Measurements from ENCODE around the gene FLVCR1.

FLVCR1 gene

DNA sequence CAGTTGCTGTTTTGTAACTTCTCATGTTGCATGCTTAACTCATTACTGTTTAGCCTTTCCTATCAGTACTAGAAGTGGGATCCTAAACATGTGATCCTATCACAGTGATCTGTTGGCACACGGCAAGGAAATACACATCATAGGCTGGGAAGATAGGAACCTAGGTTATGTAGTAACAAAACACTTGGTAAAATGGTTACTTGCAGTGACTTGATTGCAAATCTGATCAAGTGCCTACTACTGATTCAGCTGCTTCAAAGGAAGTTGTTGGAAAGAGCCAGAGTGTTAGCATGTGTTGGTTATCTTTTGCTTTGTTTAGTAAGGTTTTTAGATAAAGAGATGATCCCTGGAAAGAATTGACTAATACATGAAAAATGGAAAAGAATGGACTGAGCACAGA lies 83.4 kb downstream of the FLVCR1 start:
- Histone ChIP-seq H3K27ac (ENCODE audit: low read length) (no peak overlapping the region), H3K9ac (ENCODE audit: low read length) (no peak overlapping the region), H3K4me3 (ENCODE audit: low read length) (no peak overlapping the region), H3K27me3 (ENCODE audit: control insufficient read depth, insufficient read depth, low read length) (no peaks in the 10 kb centered on the region), H3K9me3 (ENCODE audit: control insufficient read depth, low read depth, low read length) (no peaks in the 10 kb centered on the region), H3K36me3 (ENCODE audit: control insufficient read depth, low read depth, low read length) (no peaks in the 10 kb centered on the region), H3K4me1 (ENCODE audit: control insufficient read depth, low read depth, low read length) (peaks cover 3% of the 10 kb centered on the region)

GRCh38 chr1:212942679-212943392 lies 84.8 kb downstream of the FLVCR1 start:
- Histone ChIP-seq H3K27me3 (ENCODE audit: control insufficient read depth, insufficient read depth, low read length) (no peaks in the 10 kb centered on the region), H3K4me1 (ENCODE audit: control insufficient read depth, low read depth, low read length) (peaks cover 6% of the 10 kb centered on the region), H3K9ac (ENCODE audit: low read length) (no peak overlapping the region), H3K4me3 (ENCODE audit: low read length) (no peak overlapping the region), H3K36me3 (ENCODE audit: control insufficient read depth, low read depth, low read length) (no peaks in the 10 kb centered on the region), H3K27ac (ENCODE audit: low read length) (no peak overlapping the region), H3K9me3 (ENCODE audit: control insufficient read depth, low read depth, low read length) (no peaks in the 10 kb centered on the region)

DNA sequence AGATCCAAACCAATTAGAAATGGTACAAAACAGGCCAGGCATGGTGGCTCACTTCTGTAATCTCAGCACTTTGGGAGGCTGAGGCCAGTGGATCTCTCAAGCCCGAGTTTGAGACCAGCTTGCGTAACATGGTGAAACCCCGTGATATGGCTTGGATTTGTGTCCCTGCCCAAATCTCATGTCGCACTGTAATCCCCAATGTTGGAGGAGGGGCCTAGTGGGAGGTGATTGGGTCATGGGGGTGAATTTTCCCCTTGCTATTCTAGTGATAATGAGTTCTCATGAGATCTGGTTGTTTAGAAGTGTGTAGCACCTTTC lies 85.3 kb downstream of the FLVCR1 start:
- H3K4me3 ChIP-seq (ENCODE audit: low read length), result no peak overlapping the region
- H3K27ac ChIP-seq (ENCODE audit: low read length), result no peak overlapping the region
- H3K36me3 ChIP-seq (ENCODE audit: control insufficient read depth, low read depth, low read length), result no peaks in the 10 kb centered on the region
- no peaks in the 10 kb centered on the region for H3K9me3 ChIP-seq (ENCODE audit: control insufficient read depth, low read depth, low read length)
- H3K4me1 ChIP-seq (ENCODE audit: control insufficient read depth, low read depth, low read length), result peaks cover 6% of the 10 kb centered on the region
- H3K27me3 ChIP-seq (ENCODE audit: control insufficient read depth, insufficient read depth, low read length), result no peaks in the 10 kb centered on the region
- H3K9ac ChIP-seq (ENCODE audit: low read length), result no peak overlapping the region

DNA sequence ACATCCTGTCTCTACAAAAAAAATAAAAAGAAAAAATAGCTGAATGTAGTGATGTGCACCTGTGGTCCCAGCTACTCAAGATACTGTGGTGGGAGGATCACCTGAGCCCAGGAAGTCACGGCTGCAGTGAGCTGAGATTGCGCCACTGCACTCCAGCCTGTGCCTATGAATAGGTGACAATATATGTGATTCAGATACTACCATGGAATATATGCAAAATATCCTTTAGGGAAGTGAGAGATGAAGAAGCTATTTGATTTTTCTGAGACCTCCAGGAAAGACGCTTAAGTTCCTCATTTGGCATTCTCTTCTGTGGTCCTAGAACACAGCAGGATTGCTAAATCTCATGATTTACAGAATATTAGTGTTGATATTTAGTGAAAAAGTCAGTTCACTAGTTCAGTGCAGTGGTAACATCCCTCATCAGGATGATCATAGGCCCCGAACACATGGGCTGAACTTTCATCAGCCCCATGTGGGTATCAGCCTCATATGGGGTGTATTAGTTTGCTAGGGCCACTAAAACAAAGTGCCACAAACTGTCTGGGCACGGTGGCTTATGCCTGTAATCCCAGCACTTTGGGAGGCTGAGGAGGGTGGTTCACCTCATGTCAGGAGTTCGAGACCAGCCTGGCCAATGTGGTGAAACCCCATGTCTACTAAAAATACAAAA lies 86.3 kb downstream of the FLVCR1 start:
- H3K9ac ChIP-seq (ENCODE audit: low read length), result no peak overlapping the region
- H3K9me3 ChIP-seq (ENCODE audit: control insufficient read depth, low read depth, low read length), result no peaks in the 10 kb centered on the region
- peaks cover 8% of the 10 kb centered on the region for H3K27me3 ChIP-seq (ENCODE audit: control insufficient read depth, insufficient read depth, low read length)
- H3K36me3 ChIP-seq (ENCODE audit: control insufficient read depth, low read depth, low read length), result no peaks in the 10 kb centered on the region
- no peak overlapping the region for H3K4me3 ChIP-seq (ENCODE audit: low read length)
- no peak overlapping the region for H3K27ac ChIP-seq (ENCODE audit: low read length)
- H3K4me1 ChIP-seq (ENCODE audit: control insufficient read depth, low read depth, low read length), result peaks cover 6% of the 10 kb centered on the region

GRCh38 chr1:212945056-212945455 lies 87.0 kb downstream of the FLVCR1 start:
- no peaks in the 10 kb centered on the region for H3K36me3 ChIP-seq (ENCODE audit: control insufficient read depth, low read depth, low read length)
- H3K9ac ChIP-seq (ENCODE audit: low read length), result no peak overlapping the region
- peaks cover 6% of the 10 kb centered on the region for H3K4me1 ChIP-seq (ENCODE audit: control insufficient read depth, low read depth, low read length)
- no peaks in the 10 kb centered on the region for H3K9me3 ChIP-seq (ENCODE audit: control insufficient read depth, low read depth, low read length)
- no peak overlapping the region for H3K27ac ChIP-seq (ENCODE audit: low read length)
- peaks cover 14% of the 10 kb centered on the region for H3K27me3 ChIP-seq (ENCODE audit: control insufficient read depth, insufficient read depth, low read length)
- no peak overlapping the region for H3K4me3 ChIP-seq (ENCODE audit: low read length)

DNA sequence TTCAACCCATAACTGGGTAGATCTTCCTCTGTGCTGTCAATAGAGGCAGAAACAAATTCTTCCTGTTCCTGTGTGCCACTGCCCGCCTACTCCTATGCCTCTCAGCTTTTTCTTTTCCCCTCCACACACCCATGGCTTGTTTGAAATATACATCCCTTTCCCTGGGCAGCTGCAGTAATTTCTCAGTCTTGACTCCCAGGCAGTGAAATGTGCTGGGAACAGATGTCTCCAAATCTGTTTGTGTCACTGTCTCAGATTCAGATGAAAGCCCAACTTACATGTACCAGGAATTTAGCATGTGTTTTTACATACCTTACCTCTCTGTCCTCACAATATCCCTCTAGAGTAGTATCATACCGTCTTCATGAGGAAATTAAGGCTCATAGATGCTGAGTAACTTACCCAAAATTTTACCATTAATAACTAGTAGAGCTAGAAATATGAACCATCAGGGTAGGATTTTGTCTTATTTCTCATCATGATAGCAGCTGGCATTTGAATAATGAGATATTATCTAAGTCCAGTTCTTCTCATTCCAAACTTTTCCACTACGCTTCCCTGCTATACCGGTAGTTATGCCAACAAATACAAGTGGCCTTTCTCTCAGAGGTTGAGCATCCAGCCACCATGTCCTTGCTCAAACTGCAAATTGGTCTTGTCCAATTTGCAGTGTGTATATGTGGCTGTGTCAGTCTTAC lies 87.5 kb downstream of the FLVCR1 start:
- H3K4me3 ChIP-seq (ENCODE audit: low read length), result no peak overlapping the region
- H3K36me3 ChIP-seq (ENCODE audit: control insufficient read depth, low read depth, low read length), result no peaks in the 10 kb centered on the region
- peaks cover 14% of the 10 kb centered on the region for H3K27me3 ChIP-seq (ENCODE audit: control insufficient read depth, insufficient read depth, low read length)
- H3K9me3 ChIP-seq (ENCODE audit: control insufficient read depth, low read depth, low read length), result no peaks in the 10 kb centered on the region
- H3K4me1 ChIP-seq (ENCODE audit: control insufficient read depth, low read depth, low read length), result peaks cover 6% of the 10 kb centered on the region
- no peak overlapping the region for H3K27ac ChIP-seq (ENCODE audit: low read length)
- no peak overlapping the region for H3K9ac ChIP-seq (ENCODE audit: low read length)

DNA sequence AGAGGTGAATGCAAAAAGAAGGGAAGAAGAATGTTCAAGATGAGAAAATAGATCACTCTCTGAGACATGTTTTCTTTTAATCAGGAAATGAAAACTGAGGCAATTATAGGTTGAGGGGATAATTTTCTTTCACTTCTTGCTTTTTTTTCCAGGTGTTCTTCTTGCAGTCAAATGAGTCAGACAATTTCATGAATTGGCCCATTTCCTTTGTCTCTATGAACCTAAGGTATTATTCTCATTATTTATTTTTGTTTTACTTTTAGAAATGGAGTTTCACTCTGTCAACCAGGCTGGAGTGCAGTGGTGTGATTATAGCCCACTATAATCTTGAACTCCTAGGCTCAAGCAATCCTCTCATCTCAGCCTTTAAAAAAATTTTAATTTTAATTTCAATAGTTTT lies 88.8 kb downstream of the FLVCR1 start:
- no peak overlapping the region for H3K9ac ChIP-seq (ENCODE audit: low read length)

More for the DNA sequence above, 88.8 kb downstream of the FLVCR1 start:
- Histone ChIP-seq H3K9me3 (ENCODE audit: control insufficient read depth, low read depth, low read length) (no peaks in the 10 kb centered on the region), H3K4me1 (ENCODE audit: control insufficient read depth, low read depth, low read length) (peaks cover 7% of the 10 kb centered on the region), H3K27me3 (ENCODE audit: control insufficient read depth, insufficient read depth, low read length) (peaks cover 14% of the 10 kb centered on the region), H3K27ac (ENCODE audit: low read length) (no peak overlapping the region), H3K36me3 (ENCODE audit: control insufficient read depth, low read depth, low read length) (no peaks in the 10 kb centered on the region), H3K4me3 (ENCODE audit: low read length) (no peak overlapping the region)
